ENCODE measurements around the gene GDPD4.

The GDPD4 gene

DNA sequence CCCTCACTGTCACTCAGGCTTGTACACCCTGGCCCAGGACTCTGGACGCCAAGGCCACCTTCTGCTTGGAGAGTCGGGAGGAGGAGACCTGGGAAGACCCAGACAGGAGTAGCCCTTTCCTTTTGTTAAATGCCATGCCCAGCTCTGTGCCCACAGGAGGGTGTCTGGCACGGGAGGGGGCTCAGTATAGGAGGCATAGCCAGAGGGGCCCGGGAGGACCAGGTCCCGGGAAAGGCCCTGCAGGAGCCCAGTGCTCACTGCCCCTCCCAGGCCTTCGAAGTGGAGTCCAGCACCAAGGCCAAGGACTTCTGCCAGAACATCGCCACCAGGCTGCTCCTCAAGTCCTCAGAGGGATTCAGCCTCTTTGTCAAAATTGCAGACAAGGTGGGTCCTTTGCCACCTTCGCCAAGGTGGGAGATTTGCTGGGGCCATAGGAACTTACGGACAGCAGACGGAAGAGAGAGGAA, 94.4 kb downstream of the GDPD4 start:
- in situ Hi-C loops (cut with MboI; ENCODE audit: low sequenced_read_pairs), result no loop called here

DNA sequence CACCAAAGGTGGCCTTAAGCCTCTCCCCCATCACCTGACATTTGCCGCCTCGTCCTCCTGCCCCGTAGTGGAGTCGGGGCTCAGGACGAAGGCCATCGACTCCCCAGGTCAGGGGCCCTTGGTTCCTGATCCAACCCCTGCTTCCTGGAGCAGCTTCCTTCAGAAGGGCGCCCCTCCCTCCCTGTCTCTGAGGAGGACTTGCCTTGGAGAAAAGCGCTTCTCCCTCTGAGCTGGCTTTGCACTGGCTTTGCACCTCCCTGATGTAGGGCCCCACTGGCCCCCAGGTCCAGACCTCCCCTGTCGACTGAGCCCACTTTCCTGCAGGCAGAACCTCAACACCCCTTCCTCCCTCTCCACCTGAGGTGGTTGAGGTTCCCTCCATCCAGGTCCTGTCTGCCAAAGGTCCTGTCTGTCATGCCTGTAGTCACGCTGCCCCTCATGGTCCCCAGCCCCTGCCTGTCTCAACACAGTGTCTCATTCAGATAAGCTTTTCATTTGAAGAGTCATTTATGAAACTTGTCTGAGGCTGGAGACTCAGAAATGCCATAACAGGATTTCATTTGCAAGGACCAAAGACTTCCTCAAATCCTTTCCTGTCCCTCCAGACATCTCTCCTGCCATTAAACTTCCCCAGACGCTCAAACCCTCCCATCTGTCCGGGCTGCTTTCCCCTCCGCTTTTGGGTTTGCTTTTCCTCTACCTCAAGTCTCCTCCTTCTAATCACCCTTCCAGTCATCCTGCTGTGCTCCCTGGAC, 95.0 kb downstream of the GDPD4 start:
- in situ Hi-C loops (cut with MboI; ENCODE audit: low sequenced_read_pairs), result no loop called here

DNA sequence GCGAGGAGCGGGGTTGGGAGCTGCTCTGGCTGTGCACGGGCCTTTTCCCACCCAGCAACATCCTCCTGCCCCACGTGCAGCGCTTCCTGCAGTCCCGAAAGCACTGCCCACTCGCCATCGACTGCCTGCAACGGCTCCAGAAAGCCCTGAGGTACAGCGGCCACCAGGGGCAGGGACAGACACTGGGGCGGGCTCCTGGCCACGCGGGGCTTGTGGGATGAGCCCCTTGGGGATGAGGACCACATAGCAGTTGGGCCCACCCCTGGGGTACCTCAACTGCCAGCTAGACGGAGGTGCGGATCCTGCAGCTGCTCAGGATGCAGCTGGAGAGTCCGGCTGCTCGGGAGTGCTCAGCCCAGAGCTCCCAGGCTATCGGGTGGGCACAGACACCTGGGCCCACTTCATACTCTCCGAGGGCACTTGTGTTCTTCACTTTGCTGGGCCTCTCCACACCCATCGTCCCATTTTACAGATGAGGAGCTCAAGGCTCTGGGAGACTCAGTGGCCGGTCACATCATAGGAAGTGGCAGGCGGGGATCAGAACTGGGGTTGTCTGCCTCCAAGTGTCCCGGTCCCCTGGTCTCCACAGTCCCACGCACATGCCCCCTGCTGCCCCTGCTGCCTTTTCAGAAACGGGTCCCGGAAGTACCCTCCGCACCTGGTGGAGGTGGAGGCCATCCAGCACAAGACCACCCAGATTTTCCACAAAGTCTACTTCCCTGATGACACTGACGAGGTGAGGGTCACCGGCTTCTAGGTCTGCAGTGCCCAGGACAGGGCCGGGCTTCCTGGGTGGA, 95.8 kb downstream of the GDPD4 start:
- in situ Hi-C loops (cut with MboI; ENCODE audit: low sequenced_read_pairs), result no loop called here

DNA sequence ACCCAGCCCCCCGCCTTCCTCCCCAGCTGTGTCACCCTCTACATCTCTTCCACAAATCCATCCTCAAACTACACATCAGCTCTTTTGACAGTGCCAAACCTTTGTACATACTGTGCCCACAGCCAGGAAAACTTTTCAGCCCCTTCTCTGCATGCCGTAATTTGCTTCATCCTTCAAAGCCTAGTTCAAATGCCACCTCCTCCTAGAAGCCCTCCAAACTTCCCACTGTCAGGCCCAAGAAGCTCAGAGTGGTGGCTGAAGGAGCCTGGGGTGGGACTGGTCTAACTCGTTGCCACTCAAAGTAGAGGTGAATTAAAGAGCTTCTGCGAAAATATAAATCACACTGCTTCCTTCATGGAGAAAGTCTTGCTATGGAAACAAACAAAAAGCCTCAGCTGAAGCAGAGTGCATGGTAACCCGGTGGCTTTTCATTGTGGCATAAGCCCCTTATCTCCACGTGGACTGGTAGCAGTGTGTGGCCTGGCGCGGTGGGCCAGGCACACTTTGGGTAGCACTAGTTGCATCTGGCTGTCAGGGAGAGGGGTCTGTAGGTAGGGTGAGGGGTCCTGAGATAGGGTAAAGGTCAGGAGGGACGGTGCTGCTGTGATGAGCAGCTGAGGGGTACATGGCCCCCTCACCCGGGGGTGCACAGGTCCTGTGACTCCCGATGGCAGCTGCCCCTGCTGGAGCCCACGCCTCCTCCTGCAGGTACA, 96.6 kb downstream of the GDPD4 start:
- in situ Hi-C loops (cut with MboI; ENCODE audit: low sequenced_read_pairs), result no loop called here

DNA sequence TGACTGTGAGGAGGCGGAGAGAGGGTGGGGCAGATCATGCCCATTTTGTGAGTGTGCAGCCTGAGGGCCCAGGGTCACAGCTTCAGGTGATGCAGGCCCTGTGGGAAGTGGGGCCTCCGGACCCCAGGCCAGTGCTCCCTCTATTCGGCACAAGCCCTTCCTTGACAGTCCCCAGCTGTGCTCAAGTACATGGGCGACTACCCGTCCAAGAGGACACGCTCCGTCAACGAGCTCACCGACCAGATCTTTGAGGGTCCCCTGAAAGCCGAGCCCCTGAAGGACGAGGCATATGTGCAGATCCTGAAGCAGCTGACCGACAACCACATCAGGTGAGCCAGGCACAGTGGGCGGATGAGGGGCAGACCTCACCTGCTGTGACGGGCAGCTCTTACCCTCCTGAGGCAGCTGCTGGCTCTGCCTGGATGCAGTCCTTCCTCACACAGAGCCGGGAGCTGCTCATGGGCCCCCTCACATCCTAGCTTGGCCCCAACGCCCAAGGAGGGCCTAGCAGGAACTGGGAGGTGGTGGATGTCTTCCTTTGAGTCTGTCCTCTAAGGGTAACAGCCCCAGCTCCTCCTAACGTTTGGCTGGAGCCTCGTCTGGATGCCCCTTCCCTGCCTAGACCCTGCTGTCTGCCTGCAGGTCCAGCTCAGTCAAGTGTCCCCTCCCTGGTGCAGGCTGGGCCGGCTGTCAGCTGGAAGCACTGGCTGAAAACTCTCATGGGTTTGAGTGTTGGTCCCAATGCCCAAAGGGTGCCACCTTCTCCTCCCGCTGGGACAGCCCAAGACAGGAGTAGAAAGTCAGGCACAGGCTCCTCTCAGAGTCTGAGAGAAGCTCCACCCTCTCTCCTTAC, 97.4 kb downstream of the GDPD4 start:
- in situ Hi-C loops (cut with MboI; ENCODE audit: low sequenced_read_pairs), result no loop called here

DNA sequence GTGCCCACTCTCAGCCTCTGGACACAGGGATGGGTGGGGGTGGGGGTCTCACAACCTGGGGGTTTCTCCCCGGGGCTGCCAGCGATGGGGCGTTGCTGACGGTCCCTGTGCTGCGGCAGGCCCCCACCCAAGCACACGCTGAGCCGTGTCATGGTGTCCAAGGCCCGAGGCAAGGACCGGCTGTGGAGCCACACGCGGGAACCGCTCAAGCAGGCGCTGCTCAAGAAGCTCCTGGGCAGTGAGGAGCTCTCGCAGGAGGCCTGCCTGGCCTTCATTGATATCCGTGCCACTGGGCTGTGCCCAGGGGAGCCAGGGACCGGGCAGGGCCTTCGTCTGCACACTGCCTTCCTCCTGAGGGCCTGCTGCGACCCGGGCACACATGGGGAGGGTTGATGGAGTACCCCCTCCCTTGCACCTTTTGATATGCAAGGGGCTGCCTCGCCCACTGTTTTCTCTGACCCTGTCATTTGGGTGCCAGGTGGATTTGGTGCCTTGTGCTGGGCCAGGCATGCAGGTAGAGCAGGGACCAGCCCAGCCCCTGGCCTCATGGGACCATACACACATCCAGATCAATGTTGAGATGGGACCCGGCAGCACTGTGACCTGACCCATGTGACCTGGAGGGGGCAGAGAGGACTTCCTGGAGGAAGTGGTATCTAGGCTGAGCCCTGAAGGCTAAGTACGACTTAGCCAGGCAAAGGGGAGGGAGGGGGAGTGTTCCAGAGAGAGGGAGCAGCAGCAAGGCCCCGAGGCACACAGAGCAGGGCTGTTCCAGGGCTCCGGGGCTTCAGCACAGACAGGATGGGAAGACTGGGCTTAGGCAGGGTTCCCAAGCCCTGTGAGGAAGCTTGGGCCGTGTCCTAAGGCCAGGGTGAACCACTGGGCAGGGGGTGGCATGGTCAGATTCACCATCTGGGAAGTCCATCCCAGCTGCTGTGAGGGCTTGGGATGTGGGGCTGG, 98.3 kb downstream of the GDPD4 start:
- in situ Hi-C loops (cut with MboI; ENCODE audit: low sequenced_read_pairs), result no loop called here

DNA sequence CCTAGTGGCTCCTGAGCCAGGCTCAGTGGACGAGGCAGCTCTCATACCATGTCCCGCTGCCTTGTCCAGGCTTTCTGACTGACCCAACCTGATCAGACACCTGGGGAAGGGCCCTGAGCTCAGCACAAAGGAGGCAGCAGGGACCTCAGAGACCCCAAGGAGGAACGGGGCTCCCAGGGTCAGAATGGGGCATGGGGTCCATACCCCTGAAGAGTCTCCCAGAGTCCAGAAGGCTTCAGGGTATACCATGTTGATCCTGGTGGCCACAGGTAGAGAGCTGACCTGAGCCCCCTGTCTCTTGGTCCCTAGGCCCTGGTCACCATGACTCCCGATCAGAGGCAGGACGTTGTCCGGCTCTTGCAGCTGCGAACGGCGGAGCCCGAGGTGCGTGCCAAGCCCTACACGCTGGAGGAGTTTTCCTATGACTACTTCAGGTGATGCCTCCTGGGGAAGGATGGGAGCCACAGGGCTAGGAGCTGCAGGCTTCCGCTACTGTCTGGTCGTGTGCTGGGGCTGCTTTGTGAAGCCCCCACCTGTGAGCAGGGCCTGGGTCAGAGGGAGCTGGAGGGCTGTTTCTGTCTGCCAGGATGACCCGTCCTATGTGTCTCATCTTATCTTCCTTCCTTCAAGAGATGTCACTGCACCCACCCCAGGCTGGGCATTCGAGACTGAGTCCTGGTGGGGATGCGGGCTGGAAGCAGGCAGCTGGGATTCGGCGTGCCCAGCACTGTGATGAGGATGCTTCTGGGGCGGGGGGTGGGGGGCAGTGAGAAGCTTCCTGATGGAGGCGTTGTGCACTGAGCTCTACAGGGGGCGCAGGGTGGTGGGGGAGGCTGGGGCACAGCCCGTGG, 99.3 kb downstream of the GDPD4 start:
- in situ Hi-C loops (cut with MboI; ENCODE audit: low sequenced_read_pairs), result no loop called here

DNA sequence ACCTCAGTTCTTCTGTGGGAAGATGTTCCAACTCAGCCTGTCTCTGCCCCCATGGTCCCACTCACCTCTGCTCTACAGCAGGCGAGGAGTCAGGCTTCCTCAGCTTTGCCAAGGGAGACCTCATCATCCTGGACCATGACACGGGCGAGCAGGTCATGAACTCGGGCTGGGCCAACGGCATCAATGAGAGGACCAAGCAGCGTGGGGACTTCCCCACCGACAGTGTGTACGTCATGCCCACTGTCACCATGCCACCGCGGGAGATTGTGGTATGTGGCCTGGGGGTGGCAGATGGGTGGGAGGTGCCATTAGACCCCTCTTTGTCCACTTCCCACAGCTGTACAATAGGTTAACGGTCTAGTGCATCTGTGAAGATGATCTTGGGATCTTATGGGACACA, 100.1 kb downstream of the GDPD4 start:
- in situ Hi-C loops (cut with MboI; ENCODE audit: low sequenced_read_pairs), result no loop called here

DNA sequence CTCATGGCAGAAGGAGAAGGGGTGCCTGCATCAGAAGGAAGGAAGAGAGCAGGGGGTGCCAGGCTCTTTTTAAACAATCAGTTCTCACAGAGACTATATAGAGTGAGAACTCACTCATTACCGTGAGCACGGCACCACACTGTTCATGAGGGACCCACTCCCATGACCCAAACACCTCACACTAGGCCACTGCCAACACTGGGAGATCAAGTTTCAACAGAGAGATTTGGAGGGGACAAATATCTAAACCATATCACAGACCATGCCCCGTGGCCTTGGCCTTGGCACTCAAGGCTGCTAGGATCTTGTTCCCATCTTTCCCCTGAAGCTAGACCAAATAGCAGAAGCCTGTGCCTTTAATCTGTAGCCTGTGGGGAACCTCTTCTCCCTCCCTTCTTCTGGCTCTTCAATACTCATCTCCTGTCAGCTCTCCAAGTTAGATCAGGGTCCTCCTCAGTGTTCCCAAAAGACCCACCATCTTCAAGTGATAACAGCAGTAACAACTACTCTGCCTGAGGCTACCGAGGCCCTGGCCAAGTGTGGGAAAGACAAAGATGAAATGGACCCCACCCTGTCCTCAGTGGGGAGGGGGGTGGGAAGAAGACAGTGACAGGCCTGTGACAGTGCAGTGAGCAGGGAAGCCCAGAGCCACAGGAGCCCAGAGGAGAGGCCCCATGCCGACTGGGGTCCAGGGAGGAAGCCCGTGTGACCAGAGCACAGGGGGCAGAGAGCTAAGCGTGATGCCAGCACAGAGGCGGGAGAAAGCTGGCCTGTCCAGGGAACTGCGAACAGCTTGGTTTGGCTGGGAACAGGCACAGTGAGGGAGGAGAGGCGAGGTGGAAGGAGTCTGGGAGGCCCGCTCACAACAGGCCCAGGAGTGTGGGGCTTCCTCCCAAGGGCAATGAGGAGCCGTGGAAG, 100.9 kb downstream of the GDPD4 start:
- in situ Hi-C loops (cut with MboI; ENCODE audit: low sequenced_read_pairs), result no loop called here

DNA sequence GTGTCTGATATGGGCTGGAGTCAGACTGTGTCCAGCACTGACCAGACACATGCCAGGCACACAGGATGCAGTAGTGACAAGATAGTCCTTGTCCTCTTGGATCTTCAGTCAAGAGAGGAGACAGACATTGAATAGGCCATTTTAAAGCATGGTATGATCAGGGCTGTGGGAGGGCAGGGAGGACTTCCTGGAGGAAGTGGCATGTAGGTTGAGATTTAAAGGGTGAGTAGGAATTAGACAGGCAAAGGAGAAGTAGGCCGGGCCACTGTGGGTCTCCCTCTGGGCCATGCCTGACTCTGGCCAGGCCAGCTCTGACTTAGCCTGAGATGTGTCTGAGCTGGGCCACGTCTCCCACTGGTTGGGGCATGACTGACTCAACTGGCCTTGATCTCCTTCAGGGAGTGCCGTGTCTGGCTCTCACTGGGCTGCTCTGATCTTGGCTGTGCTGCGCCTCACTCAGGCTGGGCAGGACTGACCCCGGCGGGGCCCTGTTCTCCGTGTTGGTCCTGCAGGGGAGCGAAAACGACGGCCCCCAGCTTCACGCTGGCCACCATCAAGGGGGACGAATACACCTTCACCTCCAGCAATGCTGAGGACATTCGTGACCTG, 102.2 kb downstream of the GDPD4 start:
- in situ Hi-C loops (cut with MboI; ENCODE audit: low sequenced_read_pairs), result no loop called here

DNA sequence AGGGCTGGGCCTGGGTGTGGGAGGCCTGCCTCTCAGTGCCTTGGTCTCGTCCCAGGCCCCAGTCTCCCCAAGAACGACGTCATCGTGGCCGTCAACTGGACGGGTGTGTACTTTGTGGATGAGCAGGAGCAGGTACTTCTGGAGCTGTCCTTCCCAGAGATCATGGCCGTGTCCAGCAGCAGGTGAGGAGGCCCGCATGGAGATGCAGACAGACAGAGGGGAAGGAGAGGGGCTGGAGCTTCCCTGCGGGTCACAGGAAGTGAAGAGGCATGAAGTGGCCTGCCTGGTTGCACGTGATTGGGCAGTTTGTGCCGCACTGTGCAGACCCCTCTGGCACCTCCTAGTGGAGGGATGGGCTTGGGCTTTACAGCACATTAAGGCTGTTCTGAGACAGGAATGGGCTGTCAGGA, 103.0 kb downstream of the GDPD4 start:
- in situ Hi-C loops (cut with MboI; ENCODE audit: low sequenced_read_pairs), result no loop called here

DNA sequence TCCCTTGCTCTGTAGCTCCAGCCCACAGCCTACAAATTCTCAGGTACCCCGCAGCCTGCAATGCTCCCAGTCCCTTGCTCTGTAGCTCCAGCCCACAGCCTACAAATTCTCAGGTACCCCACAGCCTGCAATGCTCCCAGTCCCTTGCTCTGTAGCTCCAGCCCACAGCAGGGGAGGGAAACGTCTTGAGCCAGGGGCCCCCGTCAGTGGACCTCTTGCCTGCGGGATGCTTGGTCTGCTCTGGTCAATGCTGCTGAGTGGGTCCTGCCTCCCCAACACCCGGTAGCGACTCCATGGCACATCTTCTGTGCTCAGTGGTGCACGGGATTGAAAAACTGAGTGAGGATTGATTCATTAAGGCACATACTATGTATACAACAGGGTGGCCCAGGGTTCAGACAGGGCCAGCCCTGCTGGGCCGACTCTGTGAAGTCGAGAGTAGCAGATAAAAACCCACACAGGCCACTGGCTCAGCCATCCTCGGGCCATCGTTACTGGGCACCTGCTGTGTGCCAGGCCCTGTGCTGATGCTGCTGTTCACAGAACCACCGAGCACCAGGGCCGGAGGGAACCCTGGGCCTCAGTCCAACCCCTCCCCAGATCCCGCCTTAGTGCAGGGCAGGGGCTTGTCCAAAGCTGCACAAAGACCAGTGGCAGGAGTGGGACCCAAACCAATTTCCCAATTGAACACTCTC, 103.7 kb downstream of the GDPD4 start:
- in situ Hi-C loops (cut with MboI; ENCODE audit: low sequenced_read_pairs), result no loop called here

DNA sequence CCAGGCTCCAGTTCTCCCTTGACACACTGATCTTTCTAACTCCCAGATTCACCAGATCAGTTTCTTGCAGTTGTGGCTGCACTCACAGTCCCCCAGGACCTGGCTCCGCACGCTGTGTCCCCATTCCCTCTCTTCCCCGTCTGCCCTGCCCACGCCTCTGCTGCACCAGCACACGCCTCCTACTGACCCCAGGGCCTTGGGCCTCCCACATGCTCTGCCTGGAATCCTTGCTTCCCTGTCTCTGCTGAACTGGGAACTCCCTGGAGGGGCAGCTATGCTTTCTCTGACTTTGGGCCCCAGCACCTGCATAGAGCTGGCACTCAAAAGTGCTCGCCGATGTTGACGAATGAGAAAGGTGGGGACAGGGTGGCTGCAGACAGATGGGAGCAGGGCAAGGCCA, 104.5 kb downstream of the GDPD4 start:
- in situ Hi-C loops (cut with MboI; ENCODE audit: low sequenced_read_pairs), result no loop called here

DNA sequence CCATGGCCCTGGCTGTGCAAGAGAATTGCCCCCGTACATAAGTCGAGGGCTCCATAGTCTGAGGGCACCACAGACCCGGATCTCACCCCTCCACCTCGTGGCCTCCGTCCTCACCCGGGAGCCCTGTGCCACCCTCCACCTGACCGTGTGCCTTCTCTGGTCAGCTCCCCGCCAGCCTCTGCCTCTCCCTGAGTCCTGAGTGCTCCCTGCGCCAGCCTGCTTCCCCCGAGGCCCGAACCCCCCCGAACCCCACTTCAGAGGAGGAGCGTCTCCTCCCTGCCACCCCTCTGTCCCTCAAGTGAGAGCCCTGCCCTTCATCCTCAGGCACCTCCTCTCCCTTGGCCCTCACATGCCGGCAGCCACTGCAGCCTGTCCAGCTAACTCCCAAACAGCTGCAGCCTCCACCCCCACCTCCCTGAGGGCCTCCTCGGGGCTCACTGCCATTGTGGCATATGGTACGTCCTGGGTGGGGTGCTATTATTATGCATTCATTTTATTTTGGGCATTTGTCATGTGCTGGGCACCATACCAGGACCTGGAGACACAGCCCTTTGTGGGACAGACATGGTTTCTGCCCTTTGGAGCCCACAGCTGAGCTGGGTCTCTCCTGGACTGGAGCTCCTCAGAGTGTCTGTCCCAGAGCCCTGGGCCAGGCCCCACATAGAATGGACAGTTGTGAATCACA, 106.3 kb downstream of the GDPD4 start:
- in situ Hi-C loops (cut with MboI; ENCODE audit: low sequenced_read_pairs), result no loop called here

DNA sequence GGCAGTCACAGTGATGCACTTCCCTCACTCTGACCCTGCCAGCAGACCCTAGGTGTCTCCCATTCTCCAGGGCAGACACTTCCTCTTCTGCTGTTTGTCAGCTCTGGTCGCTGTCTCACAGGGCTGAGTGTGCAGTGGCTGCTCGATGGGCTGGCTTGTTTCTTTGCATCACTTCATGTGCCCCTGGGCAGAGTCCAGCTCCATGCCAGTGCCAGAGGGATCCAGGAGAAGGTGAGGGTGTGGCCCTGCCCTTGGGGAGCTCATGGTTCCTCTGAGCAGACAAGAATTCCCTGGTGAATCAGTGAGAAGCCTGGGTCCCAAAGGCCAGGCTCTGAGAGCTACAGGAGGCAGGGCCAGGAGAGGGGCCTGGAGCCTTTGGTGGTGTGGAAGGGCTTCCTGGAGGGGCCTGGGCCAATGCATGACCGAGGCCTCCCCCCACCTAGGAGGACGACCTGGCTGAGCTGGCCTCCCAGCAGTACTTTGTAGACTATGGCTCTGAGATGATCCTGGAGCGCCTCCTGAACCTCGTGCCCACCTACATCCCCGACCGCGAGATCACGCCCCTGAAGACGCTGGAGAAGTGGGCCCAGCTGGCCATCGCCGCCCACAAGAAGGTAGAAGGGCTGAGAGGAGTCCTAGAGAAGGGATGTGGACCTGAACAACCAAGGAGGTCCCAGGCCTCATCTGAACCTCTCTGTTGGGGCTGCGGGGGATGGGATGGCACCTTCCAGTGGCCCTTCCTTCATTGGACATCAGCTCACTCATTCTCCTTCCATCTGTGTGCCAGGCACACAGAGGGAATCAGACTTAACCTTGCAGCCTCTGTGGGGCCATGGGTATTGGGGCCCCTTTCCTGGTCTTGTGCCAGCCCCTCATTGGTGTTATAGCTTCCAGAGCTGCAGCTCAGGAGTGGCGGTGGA, 107.3 kb downstream of the GDPD4 start:
- in situ Hi-C loops (cut with MboI; ENCODE audit: low sequenced_read_pairs), result no loop called here

Measured in hTERT RPE-1 (cell line).